Measurements from ENCODE around the gene MAP10.

The MAP10 gene

DNA sequence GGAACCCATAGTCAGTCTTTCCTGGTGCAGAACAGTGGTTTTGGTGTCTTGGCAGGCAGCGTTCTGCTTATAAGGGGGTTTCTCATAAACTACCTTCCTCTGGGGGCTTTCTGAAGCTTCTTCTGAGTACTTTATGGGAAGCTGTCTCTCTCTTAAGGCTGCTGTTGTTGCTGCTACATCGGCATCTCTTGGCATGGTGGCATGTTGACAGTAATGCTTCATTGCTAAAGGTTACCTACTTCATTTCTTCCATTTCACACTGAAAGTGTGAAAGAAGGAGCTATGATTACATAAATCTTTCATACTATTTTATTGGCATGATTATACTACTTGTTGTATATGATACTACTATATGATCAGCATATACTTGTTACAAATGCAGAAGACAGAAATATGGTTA lies 6.3 kb upstream of the MAP10 start:
- DNase-seq = no peak

DNA sequence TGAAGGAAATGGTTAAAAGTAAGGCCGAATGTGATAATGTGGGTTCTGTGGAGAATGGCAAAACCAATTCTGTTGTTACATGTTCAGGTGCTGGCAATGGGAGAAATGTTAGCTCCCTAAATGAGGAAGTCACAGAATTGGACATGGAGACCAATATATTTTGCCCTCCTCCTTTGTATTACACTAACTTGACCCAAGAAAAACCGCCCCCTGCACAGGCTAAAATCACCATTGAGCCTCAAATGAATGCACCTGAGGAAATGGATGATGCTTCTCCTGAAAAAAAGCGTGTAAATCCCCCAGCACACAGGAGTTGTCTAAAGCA lies 932 bp downstream of the MAP10 start:
- DNase-seq = no peak

DNA sequence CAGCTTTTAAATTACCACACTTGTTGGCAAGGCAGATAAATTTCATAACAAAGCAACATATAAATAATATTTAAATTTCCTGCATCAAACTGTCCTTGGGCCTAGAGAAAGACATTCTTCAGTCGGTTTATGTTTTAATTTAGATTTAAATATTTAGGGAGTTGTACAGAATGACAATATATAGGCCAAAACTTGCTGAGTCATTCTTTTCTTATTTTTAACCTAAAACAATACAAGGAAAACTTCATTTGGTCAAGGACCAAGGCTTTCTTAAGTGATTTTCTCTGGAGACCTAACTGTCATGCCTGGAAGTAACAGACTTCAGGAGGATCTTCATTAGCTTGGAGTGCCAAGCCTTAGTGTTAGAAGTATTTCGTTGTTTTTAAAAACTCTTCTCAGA lies 5.6 kb downstream of the MAP10 start:
- DNase-seq = no peak

DNA sequence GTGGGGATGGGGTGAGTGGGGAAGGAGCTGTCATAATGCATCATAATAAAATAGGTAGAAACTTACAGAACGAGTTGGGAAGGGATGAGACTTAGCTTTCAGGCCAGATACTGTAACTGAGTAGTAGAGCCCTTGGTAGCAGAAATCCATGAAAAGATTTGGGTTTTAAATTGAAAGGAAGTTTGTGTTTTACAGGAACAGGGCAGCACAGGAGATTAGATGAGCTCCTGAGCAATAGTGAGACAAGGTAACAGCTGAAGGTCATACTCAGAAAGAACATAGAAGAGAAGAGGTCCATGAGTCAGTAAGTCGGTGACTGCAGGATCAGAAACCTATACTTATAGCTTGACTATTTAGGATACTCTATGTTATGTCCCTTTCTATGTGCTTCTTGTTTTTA lies 7.3 kb downstream of the MAP10 start:
- DNase-seq = no peak

DNA sequence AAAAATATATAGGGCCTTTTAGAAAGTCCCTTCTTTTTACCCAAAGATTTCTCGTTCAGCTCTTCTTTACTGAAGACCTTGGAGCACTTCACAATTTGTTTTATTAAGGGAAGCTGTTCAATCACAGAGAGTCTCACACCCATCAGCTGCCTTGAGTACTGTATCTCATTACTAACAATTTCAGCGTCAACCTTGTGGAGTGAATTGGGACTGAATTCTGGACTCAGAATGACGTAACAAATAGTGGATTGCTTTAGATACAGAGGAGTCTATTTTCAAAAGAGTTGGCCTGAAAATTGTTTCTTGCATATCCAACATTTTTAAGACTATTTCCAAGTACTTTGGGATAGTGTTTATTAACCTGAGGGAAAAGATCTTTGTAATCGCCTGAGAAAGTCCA lies 7.9 kb downstream of the MAP10 start:
- no peak for DNase-seq

DNA sequence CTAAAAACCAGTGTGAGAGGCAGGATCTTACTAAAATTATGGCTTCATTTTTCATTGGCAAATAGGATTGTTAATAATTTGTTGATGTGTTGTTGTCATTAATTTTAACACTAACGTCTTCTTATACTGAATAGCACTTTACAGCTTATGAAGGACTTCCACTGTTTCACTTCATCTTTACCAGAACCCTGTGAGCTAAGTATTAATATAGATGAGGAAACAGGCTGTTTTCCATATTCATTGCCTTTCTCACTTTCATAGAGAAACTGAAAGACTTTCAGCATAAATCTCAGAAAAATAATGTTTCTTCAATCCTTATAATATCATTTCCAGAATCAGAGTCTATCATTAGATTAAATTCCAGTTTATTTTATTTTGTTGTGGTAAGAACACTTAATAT lies 8.5 kb downstream of the MAP10 start:
- no peak for DNase-seq

DNA sequence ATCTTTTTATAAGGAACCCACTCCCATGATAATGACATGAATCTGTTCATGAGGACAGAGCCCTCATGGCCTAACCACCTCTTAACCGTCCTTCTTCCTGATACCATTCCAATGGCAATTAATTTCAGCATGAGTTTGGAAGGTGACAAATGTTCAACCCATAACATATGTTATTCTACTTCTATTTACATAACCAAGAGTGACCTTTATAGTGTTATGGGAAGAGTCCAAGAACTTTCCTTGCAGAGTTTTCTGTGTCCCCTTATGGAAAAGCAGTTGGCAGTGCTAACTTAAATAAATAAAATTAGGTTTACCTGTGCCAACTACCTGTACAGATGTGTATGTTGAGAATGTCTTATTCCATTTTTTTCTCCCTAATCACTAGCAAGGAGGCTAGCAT lies 11.1 kb downstream of the MAP10 start:
- DNase-seq = no peak

DNA sequence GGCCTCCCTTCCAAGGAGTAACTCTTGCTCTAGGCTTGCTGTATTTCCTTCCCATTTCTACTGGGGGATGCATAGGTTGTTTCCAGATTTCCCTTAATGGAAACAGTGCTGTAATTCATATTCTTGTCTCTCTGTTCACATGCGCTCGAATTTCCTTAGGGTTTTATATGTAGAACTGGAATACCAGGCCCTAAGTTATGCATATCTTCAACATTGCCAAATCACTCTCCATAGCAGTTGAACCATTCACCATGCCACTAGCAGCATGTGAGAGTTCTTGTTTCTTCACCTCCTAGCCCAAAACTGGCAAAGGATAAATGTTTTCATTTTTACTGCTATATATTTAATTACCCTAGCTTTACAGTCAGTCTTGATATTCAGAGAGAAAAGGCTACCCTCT lies 12.8 kb downstream of the MAP10 start:
- DNase-seq = no peak

DNA sequence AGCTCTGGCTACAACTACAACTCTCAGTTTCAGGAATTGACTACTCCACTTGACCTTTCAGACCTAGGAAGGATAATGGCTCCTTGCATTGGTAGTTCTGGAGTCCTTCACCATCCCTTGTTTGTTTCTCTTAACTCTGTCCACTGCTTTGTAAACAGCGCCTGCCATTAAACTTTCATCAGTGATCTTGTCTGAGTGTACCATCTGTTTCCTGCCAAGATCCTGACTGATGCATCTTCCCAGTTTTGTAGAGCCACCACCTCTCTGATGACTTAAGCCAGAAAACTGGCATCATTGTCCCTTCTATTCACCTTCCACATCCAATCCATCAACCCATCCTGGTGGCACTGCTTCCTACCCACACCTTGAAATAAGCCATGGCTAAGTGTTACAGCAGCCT lies 15.2 kb downstream of the MAP10 start:
- DNase-seq = no peak

DNA sequence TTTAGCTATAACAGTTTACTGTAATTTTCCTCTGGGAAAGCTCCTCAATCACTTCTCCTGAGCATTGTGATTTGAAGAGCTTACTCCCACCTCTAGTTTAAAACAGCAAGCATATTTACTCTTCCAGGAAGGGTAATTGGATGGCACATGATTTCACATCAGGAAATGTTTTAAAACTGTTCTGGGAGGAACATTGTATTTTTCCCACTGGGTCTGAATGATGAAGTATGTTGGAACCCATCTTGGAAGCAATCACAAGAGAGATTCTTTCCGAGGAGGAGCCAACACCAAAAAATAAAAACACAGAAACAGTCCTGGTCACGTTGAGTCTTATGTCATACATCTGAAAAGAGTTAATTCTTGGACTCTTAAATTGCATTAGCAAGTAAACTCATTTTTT lies 17.3 kb downstream of the MAP10 start:
- DNase-seq = no peak

DNA sequence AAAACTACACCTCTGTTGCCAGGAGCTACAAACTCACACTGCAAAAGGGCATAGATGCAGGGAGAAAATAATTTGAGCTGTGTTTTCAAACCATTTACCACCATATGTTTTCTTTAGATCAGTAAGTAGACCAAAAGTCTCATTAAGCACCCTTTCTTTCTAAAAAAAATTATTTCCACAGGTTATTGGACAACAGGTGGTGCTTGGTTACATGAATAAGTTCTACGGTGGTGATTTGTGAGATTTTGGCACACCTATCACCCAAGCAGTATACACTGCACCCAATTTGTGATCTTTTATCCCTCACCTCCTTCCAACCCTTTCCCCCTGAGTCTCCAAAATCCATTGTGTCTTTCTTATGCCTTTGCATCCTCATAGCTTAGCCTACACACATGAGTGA lies 21.1 kb downstream of the MAP10 start:
- no peak for DNase-seq

DNA sequence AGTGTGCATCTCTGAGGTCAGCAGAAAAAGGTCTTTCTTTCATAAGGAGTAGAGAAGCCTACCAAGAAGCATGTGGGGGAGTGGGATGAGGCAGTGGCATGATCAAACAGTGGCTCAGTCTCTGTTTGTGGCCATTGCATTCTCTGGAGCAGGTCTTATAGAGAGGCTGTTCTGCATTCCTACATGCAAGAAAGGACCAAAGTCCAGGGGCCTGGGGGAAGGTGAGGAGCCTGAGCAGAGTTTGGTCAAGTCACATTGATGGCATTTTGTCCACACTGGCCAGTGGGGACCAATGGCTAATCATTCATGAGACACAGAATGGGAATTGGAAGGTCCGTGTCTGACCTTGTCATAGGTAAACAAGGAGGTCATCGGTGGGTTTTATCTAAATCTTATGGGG lies 25.4 kb downstream of the MAP10 start:
- no peak for DNase-seq

DNA sequence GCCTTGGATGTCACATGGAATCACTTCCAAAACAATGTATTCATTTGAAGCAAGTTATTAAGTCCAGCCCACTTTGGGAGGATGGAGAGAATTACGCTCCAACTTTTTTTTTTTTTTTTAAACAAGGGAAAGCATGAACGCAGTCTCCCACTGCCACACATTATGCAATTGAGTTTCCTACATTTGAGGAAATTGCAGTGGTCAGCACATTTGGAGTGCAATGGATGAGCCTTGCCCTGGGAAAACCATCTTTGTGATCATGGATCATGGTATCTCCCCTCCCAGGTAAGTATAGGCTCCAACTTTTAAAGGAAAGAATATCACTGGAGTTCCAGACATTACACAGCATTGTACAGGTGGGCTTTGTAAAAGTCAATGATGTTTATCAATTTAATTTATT lies 26.7 kb downstream of the MAP10 start:
- no peak for DNase-seq

DNA sequence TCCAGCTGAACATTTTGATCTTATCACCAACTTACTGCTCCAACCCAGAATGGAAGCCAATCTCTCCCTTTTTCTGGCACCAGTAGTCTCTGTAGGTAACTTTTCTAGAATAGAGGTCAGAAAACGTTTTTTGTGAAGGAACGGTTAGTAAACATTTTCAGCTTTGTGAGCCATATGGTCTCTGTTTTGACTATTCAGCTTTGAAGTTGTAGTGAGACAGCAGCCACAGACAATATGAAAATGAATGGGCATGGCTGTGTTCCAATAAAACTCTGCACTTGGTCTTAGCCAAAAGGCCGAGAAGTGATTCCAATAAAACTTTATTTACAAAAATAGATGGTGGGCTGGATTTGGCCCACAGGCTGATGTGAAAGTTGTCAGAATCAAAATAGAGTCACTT lies 28.9 kb downstream of the MAP10 start:
- DNase-seq = no peak

DNA sequence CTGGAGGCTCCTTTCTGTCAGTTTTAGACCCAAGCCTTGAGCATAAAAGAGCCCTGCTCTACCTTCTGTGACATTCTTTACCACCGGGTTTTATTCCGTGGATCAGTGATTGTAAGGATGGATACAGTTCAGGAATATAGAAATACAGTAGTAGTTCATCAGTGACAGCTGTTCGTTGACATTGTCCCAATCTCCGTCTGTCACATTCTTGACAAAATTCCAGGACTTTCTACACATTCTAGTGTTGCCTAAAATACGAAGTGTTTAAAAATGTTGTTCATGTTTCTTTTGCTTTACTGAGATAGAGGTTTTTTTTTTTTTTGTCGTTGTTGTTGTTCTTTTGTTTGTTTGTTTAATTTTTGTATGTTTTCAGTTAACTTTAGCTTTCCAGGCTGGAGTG lies 29.9 kb downstream of the MAP10 start:
- DNase-seq = no peak

DNA sequence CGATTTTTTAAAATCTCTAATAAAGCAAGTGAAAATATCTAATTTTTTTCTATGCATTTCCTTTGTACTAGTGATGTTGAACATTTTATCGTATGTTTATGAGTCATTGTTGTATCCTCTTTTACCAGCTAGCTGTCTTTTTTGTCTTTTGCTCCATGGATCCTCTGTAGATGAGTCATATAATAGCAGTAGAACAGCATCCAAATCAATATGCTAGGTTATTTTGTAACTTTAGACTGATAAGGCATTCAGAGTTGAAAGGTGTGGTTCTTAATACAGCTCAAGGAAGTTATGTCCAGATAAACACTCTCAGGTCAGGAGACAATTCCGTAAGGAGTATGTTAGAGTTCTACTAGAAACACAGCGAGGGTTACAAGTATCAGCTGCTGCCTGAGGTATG lies 31.9 kb downstream of the MAP10 start:
- DNase-seq = no peak

DNA sequence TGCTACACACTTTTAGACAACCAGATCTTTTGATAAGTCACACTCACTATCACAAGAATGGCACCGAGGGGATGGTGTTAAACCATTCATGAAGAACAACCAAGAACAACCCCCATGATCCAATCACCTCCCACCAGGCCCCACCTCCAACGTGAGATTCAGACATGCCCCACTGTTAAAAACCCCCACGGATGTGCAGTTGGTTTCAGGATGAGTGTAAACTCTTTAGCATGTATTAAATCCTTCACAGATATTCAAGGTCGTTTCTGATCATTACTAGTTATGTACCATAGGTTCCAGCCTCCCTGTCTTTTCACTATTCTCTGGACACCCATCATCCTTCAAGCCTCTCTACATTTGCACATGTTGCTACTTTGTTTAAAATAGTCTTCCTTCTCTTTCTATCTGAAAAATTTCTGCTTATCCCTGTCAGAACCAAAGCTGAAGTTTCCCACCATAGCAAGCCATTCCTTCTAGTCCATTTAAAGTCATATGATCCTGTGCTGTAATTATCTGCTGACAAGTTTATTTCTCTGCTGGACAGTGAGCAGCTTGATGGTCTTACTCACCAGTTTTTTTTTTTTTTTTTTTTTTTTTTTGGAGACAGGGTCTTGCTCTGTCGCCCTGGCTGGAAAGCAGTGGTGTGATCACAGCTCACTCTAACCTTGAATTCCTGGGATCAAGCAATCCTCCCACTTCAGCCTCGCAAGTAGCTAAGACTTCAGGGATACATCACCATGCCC lies 36.8 kb downstream of the MAP10 start:
- no peak for DNase-seq

DNA sequence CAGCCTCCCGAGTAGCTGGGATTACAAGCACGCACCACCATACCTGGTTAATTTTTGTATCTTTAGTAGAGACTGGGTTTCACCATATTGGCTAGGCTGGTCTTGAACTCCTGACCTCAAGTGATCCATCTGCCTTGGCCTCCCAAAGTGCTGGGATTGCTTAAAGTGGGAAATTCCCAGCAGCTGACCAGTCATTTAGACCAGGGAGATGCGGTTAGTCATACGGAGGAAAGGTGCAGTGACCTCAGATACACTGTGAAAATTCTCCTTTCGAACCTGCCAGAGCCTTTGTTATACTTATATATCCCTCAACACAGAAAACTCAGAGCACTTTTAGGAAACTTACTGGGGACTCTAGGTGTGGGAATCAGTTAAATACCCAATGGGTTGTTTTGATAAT lies 39.6 kb downstream of the MAP10 start:
- no peak for DNase-seq

DNA sequence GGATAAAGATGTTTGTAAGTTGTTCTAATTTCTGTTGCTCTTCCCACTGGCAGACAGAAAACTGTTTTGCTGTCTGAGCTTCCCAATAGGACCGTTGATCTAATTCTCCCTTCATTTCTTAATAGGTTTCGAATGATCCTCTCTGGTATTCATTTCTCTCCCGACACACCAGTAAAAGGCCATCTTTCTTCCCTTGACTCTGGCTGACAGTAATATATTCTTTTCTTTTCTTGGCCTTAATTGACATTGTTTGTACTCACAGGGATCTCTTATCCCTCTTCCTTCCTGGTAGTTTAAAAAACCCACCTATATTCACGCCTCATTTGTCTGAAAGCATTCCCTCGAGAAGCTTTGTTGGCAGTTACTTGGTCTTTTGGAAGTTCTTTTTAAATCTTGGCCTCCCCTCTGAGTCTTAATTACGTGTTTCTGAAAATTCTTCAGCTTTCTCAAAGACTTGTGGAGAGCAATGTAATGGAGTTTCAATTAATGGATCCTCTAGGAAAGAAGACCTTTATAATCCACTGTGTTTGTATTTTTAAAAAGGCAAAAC lies 40.3 kb downstream of the MAP10 start:
- no peak for DNase-seq

DNA sequence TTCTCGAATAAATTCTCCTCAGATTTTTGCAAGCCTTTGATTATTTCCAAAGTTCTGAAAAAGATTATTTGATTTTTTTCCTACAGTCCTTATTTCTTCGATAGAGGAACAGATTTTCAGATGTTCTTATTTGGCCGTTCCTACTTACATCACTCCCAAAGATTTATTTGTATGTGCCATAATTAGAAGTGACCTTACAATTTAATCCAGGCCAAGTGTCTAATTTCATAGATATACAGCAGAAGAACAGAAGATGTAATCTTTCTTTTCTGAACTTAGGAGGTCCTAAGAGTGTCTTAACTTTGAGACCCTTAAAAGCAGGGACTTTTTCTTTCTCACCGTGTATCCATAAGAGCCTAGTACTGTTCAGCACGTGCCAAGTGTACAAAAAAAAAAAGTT lies 46.3 kb downstream of the MAP10 start:
- DNase-seq = no peak

DNA sequence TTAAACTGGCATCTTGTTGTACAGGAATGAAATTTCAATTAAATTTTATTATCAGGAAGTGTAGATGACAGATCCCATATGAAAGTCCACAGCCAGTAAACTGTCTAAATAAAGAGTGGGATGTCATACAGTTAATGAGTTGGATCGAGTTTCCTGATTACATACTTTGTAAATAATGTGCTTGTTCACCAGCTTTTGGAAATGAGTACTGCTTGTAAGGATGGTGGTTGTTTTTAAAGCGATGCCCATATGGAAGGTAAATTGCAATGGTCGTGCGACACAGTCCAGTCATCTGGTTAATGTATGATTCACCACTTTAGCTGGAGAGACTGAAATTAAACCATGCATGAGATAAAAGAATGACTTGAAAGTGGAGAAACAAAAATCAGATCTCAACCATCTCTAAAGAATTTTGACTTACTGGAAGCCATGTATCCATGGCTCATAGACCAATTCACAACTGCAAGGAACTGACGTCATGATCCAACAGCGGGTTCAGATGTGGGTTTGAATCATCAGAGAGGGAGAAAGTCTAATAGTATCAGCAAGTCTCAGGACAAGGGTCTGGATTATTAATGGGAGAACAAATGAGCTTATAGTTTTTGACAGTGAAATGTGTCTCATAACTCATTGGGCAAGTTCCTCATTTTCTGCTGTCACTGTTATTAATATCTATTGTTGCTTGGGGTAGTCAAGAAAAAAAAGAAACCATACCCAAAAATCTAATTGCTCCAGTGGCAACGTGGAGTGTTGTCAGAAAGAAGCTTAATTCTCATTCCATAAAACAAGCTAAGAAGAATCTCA lies 49.0 kb downstream of the MAP10 start:
- DNase-seq = no peak

DNA sequence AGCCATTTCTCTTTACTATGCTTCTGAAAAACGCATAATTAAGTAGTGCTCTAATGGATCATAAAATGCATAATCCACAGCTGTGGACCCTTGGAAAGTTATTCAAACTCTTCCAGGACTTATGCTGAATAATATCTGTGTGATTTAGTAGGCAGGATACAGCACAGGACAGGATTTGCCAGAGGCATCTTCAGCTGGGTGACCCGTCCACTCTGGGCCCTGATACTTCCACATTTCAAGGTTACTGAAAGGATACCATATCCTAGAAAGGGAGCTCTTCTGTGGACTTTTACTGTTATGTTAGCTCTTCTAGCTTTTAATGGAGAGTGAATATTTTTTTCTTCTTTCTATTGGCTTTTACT lies 49.6 kb downstream of the MAP10 start:
- no peak for DNase-seq

DNA sequence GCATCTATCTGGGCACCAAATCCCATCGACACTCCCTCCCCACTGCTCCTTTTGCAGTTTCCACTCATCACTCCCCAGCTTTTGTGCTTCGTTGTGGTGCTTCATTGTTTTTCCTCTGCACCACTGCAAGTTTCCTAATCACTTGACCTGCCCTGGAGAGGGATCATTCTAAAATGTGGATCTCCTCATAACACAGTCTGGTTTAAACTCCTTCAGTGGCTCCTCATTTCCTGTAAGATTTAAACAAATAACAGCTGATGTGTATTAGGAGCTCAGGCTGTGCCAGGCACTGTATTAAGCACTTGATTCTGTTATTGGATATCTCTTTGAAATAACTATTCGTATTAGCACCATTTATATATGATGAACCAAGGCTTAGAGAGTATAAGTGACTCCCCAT lies 51.3 kb downstream of the MAP10 start:
- DNase-seq = no peak
